Adipose tissue (tissue), 3 donors: ENCODE measurements around the gene RNF19B. TPM values are rescaled to one million over a fixed set of nuclear protein-coding genes. Genes with fewer than 3 reads are reported as not detected.
"Not testable (repeated sequence)": the region's sequence is repeated elsewhere in the genome, so short reads cannot be mapped to it uniquely, and the experiment has no call there.

Experiments used
- H3K27ac ChIP-seq: one replicate; pipeline ENCODE4 v1.5.1; 2013; ENCODE audit warnings: low read depth, low read length
- WGBS, 3 donors: extraction: QIAGEN DNeasy Blood & Tissue Kit; methylation state at CpG; one replicate each; pipeline ENCODE4 v1.1.7; 2013; 5-methylcytosine and 5-hydroxymethylcytosine counted together
- polyA plus RNA-seq, 3 donors: library from polyadenylated mRNA; stranded (reverse); fragments of 200-250 nt; gene quantifications; one replicate each; pipeline ENCODE4 v1.2.3, GENCODE V29; 2013
- donor health status: healthy with polysubstance abuse.
- donor health status: Bipolar disorder and iron deficiency.
- donor health status: healthy.

The RNF19B gene
- polyA plus RNA-seq, 3 donors = 6.2 to 20.1 (median 11.7) TPM

DNA sequence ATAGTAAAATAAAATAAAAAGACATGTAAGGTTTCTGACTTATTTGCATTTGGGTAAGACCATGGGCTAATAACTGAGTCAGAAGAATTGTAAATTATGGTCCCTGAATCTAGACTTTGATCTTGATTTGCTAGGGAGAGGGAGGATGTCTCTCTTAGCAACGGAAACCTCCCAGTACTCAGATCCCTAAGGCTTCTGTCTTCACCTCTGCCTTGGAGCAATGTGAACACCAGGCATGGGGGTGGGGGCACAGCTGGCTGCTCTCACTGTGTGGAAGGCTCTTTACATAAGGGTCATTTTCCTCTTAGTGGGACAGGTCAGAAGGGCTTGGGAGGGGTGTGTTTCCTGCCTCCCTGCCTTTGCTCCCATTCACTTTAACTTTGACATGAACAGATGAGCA, 46.4 kb downstream of the RNF19B start:
- no peak overlapping the region for H3K27ac ChIP-seq
- 42 to 52% (median 45%) methylated on average over 1 of the region's 1 CpG for WGBS, 3 donors

DNA sequence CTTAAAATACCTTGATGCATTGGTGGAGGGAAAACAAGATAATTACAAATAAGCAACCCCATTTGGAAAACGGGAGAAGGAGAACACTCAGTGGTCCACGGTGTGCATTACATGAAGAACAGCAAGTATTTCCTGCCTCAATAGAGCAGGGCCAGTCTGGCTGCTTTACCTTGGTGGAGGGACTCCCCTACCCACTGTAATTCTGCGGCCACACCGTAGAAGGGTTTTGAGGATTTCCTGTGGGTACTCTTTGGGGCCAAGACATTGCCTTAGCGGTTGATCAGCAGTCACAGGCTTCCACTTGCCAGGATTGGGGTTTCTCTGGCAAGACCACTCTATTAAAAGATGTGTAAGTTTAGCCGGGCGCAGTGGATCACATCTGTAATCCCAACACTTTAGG, 47.1 kb downstream of the RNF19B start:
- no peak overlapping the region for H3K27ac ChIP-seq
- WGBS, 3 donors = 41 to 77% (median 59%) methylated on average over 7 of the region's 7 CpGs

DNA sequence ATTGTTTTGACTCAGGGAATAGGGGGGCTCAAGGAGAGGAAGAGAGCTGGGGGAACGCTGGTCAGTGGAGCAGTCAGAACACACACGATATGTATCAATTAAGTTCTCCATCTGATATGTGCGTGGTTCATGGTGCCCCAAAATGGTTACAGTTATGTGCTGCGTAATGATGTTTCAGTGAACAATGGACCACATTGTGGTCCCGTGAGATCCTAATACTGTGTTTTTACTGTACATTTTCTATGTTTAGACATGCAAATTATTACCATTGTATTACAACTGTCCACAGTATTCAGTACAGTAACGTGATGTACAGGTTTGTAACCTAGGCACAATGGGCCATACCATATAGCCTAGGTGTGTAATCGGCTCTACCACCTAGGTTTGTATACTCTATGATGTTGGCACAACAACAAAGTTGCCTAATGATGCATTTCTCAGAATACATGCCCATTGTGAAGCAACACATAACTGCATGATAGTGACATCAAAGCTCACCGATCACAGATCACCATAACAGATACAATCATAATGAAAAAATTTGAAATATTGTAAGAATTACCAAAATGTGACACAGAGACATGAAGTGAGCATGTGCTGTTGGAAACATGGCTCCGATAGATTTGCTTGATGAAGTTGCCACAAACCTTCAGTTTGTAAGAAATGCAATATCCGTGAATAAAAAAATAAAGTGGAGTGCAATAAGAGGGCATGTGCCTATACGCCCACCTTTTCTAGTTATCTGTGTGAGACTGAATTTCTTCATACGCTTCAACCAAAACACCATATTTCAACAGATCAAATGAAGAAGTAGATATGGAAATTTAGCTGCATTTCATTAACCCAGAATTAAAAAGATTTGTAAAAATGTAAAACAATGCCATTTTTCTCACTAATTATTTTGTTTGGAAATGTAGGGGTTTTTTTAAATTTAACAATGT, 48.6 kb downstream of the RNF19B start:
- H3K27ac ChIP-seq = no peak overlapping the region
- 89 to 91% (median 90%) methylated on average over 12 of the region's 12 CpGs for WGBS, 3 donors

DNA sequence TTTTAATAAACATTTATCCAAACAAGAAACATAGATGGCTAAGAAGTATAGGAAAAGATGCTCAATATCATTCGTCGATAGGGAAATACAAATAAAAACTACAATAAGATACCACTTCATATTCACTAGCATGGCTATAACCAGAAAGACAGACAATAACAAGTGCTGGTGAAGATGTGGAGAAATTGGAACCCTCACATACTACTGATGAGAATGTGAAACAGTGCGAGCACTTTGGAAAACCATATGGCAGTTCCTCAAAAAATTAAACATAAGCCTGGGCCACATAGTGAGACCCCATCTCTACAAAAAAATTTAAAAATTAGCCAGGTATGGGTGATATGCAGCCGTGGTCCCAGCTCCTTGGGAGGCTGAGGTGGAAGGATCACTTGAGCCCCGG, 54.3 kb downstream of the RNF19B start:
- H3K27ac ChIP-seq = no peak overlapping the region
- 91 to 98% (median 93%) methylated on average over 5 of the region's 5 CpGs for WGBS, 3 donors

DNA sequence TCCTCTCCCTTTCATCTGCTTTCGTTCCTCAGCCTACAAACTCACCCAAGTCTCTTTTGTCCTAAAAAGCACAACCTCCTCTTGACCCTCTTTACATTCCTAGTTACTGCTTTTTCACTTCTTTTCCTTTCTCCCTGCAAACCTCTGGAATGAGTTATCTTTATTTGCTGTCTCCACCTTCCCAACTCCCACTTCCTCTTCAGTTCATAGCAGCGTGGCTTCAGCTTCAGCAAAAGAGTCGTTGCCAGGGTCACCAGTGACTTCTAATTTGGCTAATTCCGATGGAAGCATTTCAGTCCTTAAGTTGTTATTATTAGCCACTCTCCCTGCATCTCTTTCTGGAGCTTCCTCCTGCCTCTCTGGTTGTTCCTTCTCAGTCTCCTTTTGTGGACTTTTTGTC, 57.2 kb downstream of the RNF19B start:
- WGBS, 3 donors = 17 to 22% (median 22%) methylated on average over 4 of the region's 4 CpGs
- no peak overlapping the region for H3K27ac ChIP-seq

DNA sequence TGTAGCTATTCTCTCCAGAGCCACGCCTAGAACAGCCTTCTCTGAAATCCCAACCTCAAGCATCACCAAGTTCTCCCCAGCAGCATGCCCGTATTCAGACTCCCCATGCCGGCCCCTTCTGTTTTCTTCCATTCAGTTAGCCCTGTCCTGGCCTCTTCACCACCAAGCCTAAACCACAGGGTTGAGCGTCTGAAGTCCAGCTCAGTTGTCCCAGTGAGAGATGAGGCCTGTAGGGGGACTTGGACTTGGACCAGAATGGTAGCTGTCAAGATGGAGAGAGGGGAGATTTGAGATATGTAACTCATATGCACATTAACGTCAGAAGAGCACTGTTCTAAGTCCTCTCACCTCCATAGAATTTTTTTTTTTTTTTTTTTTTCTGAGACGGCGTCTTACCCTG, 58.0 kb downstream of the RNF19B start:
- WGBS, 3 donors = 83 to 87% (median 83%) methylated on average over 7 of the region's 7 CpGs
- H3K27ac ChIP-seq = no peak overlapping the region

DNA sequence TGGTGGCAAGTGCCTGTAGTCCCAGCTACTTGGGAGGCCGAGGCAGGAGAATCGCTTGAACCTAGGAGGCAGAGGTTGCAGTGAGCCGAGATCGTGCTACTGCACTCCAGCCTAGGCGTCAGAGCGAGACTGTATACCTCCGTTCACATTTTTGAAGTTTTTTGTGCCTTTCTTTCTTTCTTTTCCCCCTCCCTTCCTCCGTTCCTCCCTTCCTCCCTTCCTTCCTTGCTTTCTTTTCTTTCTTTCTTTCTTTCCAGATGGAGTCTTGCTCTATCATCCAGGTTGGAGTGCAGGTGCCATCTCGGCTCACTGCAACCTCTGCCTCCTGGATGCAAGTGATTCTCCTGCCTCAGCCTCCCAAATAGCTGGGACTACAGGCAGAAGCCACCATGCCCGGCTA, 59.0 kb downstream of the RNF19B start:
- WGBS, 3 donors = 81 to 83% (median 82%) methylated on average over 10 of the region's 10 CpGs
- not testable (repeated sequence) for H3K27ac ChIP-seq

DNA sequence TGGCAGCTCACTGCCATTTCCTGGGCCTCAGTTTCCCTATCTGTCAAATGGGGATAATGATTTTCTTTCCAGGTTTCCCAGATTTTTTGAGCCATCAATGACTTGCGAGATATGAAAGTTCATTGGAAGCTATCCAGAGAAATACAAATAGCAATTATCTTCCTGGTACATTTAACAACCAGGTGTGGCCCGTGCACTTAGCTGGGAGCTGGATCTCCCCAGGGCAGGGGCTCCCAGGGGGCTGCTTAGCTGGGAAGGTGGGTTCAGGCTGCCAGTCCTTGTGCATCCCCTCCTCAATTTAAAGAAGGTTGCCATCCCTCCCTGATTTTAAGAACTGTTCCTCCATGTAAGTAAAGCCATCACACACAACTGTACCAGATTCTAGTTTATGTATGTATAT, 59.8 kb downstream of the RNF19B start:
- 28 to 73% (median 61%) methylated on average over 2 of the region's 2 CpGs for whole genome bisulfite sequencing, 3 donors

DNA sequence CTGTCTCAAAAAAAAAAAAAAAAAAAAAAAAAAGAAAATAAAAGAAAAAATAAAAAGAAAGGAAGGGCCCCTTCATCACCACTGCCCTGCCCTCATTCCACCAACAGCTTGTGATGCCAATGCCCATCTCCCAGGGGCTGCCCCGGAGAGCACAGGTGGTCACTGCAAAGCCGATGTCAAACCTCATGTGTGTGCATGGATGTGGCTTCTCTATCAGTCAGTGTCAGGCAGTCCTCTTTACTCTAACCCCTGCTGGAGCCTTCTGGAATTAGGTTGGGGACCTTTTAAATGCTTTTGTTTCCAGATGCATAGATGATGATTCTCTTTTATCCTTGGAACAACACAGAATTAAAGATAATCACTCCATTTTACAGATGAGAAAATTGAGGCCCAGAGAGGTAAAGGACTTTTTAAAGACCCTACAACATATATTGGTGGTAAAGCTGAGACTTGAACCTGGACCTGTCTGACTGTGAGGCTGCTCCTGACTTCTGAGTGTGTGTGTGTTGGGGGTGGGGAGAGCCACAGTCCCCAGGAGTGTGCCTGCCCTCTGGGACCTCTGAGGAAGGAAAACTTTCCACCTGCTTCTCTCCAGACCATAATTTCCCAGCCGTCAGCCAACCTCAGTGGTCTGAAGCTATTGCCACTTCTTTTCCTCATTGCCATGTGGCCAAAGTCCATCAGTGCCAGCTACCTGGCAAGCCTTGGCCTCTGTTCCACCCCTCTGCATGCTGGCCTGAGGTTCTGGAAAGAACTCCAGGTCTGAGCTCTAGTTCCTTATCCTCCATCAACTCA, 60.4 kb downstream of the RNF19B start:
- 57 to 75% (median 68%) methylated on average over 3 of the region's 3 CpGs for WGBS, 3 donors
- H3K27ac ChIP-seq = no peak overlapping the region

More for the DNA sequence above, 59.8 kb downstream of the RNF19B start:
- H3K27ac ChIP-seq = no peak overlapping the region

DNA sequence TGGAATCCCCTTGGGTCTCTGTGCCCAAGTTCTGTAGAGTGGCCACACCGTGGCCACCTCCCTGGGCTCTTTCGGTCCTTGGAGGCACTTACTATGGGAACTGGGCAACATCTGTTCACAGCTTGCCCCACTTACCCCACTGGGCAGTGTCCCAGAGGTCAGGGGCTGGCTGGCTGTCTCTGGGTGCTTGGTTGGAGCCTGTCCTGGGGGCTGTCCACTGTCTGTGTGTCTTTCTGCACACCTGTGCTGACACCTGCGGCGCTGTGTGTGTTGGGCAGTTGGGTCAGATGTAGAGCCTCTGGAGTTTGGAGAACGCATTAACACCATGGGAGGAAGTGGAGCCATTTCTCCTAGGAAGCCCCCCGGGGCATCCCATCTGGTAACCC, 62.1 kb downstream of the RNF19B start:
- WGBS, 3 donors = 66 to 74% (median 70%) methylated on average over 6 of the region's 6 CpGs
- no peak overlapping the region for H3K27ac ChIP-seq

DNA sequence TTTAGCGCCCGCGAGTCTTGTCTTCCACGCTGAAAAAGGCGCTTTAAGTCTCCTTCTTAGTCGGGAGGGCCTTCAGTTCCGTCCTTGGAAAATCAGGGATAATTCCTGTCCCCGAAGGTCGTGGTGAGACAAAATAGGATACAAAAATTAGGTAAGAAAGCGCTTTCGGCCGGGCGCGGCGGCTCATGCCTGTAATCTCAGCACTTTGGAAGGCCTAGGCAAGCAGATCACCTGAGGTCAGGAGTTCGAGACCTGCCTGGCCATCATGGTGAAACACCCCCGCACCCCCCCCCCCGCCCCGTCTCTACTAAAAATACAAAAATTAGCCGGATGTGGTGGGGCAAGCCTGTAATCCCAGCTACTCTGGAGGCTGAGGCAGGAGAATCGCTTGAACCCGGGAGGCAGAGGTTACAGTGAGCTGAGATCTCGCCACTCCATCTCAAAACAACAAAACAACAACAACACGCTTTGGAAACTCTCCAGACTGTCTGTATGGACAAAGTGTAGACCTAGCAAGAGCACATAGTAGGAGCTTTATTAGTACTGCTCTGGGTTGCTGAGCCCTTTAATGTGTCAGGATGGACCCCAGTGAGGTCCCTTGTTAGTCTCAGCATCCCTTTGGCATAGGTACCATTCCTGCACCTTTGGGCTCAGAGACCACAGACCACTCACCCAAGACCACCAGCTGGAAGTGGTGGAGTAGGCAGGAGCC, 62.6 kb downstream of the RNF19B start:
- 43 to 51% (median 46%) methylated on average over 20 to 24 of the region's 24 CpGs for WGBS, 3 donors
- H3K27ac ChIP-seq = no peak overlapping the region

DNA sequence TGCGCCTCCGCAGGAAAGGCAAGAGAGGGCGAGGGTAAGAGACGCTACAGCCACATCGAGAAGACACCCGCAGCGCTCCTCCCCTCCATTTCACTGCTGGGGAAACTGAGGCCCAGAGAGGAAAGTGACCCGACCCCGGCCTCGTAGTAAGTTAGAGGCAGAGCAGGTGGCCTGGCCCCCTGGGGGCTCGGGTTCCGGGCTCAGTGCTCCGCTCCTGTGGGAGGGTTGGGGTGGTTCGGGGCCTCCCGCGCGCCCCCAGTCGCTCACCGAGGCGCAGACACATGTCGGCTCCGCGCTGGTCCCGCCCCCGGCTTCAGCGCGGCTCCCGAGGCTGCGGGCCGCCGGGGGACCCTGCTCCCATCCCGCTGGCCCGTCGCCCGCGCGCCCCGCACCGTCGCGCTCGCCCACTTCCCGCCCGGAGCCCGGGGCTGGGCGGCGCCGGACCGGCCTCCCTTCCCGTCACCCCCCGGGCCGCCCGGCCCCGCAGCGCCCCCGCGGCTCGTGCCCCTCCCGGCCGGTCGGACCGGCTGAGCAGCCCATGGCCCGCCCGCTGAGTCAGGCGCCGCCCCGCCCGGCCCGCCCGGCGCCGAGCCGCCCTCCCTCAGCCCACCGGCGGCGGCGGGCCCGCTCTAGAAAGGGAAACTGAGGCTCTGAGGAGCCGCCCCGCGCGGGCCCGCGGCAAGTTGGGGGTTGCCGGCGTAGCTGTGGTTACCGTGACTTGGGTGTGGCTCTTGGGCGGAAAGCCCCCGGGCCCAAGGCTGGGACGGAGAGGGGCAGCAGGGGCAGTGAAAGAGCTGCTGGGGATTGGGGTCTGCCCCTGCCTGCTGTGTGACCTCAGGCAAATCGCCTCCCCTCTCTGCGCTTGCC, 63.4 kb downstream of the RNF19B start, which contains the start of gene TMEM54:
Gene TMEM54 (minus strand): TSS at position 434 of the 867 bp plus-strand sequence. CDS start 151 bp downstream, at position 283.
- WGBS, 3 donors = 1 to 2% (median 1%) methylated on average over 60 to 92 of the region's 92 CpGs
- no peak within 1 kb of the TSS for H3K27ac ChIP-seq

DNA sequence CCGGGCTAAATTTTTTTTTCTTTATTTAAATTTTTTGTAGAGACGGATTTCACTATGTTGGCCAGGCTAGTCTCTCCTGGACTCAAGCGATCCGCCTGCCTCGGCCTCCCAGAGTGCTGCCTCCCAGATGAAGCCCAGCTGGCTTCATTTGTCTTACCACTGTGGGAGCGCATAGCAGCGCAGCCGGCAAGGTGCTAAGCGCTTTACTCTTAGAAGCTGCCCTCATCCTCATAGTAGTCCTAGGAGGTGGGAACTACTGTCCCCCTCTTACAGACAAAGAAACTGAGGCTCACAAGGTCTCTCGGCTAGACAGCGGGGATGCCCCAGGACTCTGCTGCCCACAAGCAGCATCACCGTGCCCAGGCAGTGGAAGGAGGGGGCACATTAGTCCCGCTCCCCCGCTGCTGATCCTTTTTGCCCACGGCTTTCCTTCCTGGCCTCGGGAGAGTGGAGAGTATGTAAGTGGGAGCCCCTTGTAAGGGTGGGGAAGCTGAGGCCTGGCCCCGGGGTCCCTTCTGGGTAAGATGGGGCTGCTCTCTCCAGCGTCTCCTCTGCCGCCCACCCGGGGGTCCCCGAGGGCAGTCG, 64.1 kb downstream of the RNF19B start:
- no peak overlapping the region for H3K27ac ChIP-seq
- WGBS, 3 donors = 23 to 30% (median 28%) methylated on average over 17 to 22 of the region's 22 CpGs

DNA sequence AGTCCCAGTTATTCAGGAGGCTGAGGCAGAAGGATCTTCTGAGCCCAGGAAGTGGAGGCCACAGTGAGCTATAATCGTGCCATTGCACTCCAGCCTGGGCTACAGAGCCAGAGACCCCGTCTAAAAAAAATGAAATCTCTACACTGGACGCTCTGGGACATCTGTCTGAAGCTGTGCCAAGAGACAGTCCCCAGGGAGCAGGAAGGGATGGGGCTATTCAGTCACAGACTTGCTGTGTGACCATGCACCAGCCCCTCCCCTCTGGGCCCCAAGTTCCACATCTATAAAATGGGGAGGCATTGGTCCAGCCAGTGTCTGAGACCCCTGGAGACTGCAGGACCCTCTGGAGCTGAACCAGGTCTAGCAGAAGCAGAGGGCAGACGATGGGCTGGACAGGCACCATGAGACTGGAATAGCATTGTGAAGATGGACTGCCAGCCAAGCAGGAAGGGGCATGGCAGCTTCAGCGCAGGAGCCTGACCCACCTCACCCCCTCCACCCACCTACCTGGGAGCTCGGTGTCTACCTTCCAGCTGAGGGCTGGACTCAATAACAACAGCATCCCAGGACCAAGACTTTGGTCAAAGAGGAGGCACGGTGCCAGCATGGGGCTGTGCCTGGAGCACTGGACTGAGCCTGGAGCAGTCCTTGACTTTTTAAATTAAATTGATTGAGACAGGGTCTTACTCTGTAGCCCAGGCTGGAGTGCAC, 64.9 kb downstream of the RNF19B start:
- no peak overlapping the region for H3K27ac ChIP-seq
- 73 to 76% (median 74%) methylated on average over 7 of the region's 7 CpGs for WGBS, 3 donors

DNA sequence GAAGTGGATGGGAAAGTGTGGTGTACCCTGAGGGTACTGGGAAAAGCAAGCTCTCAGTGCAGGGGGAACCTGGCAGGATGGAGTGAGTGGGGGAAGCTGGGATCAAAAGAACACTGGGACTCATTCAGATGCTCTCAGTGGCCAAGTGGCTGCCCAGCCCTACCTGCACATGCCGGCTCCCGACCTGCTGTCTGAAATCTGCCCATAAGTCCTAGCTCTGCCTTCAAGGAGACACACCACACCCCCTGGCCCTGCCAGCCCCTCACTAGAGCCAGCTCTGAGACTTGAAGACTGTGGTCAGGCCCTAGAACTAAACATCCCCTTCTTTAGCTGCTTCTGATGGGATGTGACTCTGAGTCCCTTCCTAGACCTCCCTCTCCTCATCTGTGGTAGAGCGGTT, 65.7 kb downstream of the RNF19B start:
- 90 to 99% (median 97%) methylated on average over 3 of the region's 3 CpGs for WGBS, 3 donors
- no peak overlapping the region for H3K27ac ChIP-seq

DNA sequence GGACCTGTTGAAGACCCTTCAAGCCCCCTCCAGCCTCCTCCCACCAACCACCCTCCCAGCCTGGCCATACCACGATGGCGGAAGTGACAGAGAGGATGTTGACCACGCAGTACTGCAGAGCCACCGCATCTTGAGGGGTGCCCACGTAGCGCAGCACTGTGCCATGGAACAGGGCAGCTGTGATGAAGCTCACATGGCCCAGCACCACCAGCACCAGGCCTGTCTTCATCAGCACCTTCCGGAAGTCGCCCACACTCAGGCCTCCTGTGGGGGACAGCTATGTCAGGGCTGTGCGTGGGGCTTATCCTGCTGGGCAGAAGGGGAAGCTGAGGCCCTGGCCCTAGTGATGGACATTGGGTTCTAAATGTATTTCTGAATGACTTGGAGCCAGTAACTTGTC, 66.6 kb downstream of the RNF19B start:
- WGBS, 3 donors = 91 to 96% (median 91%) methylated on average over 9 of the region's 9 CpGs
- H3K27ac ChIP-seq = no peak overlapping the region
